ENCODE data around the gene DNAJC16. TPM values are rescaled to one million over a fixed set of nuclear protein-coding genes. Genes with fewer than 3 reads are reported as not detected.

The DNAJC16 gene
- polyA plus RNA-seq, 3 donors, result 3.0 to 3.6 (median 3.2) TPM

- 77 to 90% (median 81%) methylated on average over 13 of the region's 13 CpGs for WGBS, 3 donors
- H3K27ac ChIP-seq (ENCODE audit: low read depth, low read length), result no peak overlapping the region
Measured at GRCh38 chr1:15625056-15625917, 98.6 kb downstream of the DNAJC16 start.

Other genes starting within 250 kb of the DNAJC16 start
- 10 to 100 TPM; 44.4 to 58.0 (median 45.1) TPM for gene EFHD2, start 117.0 kb upstream of the DNAJC16 start, polyA plus RNA-seq
- 1,000 to 10,000 TPM in 1 of 3 donors, 1 to 10 TPM in 1, under 1 TPM in 1; 0.92 to 8,953 (median 3.7) TPM for gene CTRC, start 88.4 kb upstream of the DNAJC16 start, polyA plus RNA-seq
- 1,000 to 10,000 TPM in 1 of 3 donors, under 1 TPM in 1, not detected in 1; 0.33 to 2,134 TPM for gene CELA2A, start 70.1 kb upstream of the DNAJC16 start, polyA plus RNA-seq
- 100 to 1,000 TPM in 1 of 3 donors, not detected in 2; 177 TPM for gene CELA2B, start 50.7 kb upstream of the DNAJC16 start, polyA plus RNA-seq
- 10 to 100 TPM; 12.7 to 22.0 (median 14.5) TPM for gene CASP9, start 2.6 kb upstream of the DNAJC16 start, polyA plus RNA-seq
- gene AGMAT, start 58.2 kb downstream of the DNAJC16 start, polyA plus RNA-seq, result under 1 TPM; 0.21 to 0.45 (median 0.29) TPM
- 10 to 100 TPM in 1 of 3 donors, 1 to 10 TPM in 2; 4.2 to 10.4 (median 8.5) TPM for gene DDI2, start 90.6 kb downstream of the DNAJC16 start, polyA plus RNA-seq
- 10 to 100 TPM; 23.4 to 55.2 (median 41.1) TPM for gene PLEKHM2, start 157.5 kb downstream of the DNAJC16 start, polyA plus RNA-seq
- 1 to 10 TPM; 2.3 to 4.2 (median 2.8) TPM for gene SLC25A34, start 209.4 kb downstream of the DNAJC16 start, polyA plus RNA-seq
- gene TMEM82, start 215.7 kb downstream of the DNAJC16 start, polyA plus RNA-seq, result under 1 TPM in 1 of 3 donors, not detected in 2; 0.04 TPM
- gene FBLIM1, start 231.9 kb downstream of the DNAJC16 start, polyA plus RNA-seq, result 10 to 100 TPM; 13.8 to 37.7 (median 26.1) TPM

Data from adipose tissue (tissue), 3 donors.